ENCODE data around the gene PROSER1.

DNA sequence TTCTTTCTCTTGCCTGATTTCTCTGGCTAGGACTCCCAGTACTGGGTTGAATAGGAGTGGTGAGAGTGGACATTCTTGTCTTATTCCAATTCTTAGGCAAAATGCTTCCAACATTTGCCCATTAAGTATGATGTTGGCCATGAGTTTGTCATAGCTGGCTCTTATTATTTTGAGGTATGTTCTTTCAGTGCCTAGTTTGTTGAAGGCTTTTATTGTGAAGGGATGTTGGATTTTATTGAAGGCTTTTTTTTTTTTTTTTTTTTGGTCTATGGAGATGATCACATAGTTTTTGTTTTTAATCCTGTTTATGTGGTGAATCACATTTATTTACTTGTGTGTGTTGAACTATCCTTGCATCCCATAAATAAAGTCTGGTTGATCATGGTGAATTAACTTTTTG lies 20.2 kb upstream of the PROSER1 start:
- TF ChIP-seq, protein P1, sequence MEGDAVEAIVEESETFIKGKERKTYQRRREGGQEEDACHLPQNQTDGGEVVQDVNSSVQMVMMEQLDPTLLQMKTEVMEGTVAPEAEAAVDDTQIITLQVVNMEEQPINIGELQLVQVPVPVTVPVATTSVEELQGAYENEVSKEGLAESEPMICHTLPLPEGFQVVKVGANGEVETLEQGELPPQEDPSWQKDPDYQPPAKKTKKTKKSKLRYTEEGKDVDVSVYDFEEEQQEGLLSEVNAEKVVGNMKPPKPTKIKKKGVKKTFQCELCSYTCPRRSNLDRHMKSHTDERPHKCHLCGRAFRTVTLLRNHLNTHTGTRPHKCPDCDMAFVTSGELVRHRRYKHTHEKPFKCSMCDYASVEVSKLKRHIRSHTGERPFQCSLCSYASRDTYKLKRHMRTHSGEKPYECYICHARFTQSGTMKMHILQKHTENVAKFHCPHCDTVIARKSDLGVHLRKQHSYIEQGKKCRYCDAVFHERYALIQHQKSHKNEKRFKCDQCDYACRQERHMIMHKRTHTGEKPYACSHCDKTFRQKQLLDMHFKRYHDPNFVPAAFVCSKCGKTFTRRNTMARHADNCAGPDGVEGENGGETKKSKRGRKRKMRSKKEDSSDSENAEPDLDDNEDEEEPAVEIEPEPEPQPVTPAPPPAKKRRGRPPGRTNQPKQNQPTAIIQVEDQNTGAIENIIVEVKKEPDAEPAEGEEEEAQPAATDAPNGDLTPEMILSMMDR (IDR thresholded peaks at IDR 0.05): no peak
- no peak for TF ChIP-seq POLR2A (IDR thresholded peaks at IDR 0.05)
